Naive B cell (primary cell): ENCODE data around the gene NDUFV2. TPM values are rescaled to one million over a fixed set of nuclear protein-coding genes. Genes with fewer than 3 reads are reported as not detected.

Source experiments
- ATAC-seq, 2 donors: fragments of 150-1000 bp; cut with Tn5 transposase; 2 replicates each; pipeline ENCODE4 v1.10.0; 2021; ENCODE audit warnings: low read depth in 2 of 2, mild to moderate bottlenecking in 2 of 2, moderate library complexity in 2 of 2
- DNase-seq: peaks from one replicate; pipeline ENCODE4 v3.0.0; 2022
- H3K27ac Mint-ChIP-seq, 6 donors: one replicate each; pipeline ENCODE4 v1.8.0; 2020 to 2022; ENCODE audit warnings: mild to moderate bottlenecking in 6 of 6, mixed read lengths in 6 of 6, moderate library complexity in 5 of 6, inconsistent platforms in 2 of 6
- H3K27me3 Mint-ChIP-seq, 3 donors: one replicate each; pipeline ENCODE4 v1.8.0; 2021 to 2022; ENCODE audit warnings: mixed read lengths in 3 of 3, mild to moderate bottlenecking in 1 of 3
- H3K36me3 Mint-ChIP-seq, 2 donors: one replicate each; pipeline ENCODE4 v1.8.0; 2020 to 2022; ENCODE audit warnings: mixed read lengths in 2 of 2, inconsistent platforms in 1 of 2, mild to moderate bottlenecking in 1 of 2
- H3K4me1 Mint-ChIP-seq, 3 donors: one replicate each; pipeline ENCODE4 v1.8.0; 2020 to 2022; ENCODE audit warnings: mixed read lengths in 3 of 3, inconsistent platforms in 1 of 3, mild to moderate bottlenecking in 1 of 3, moderate library complexity in 1 of 3
- H3K4me3 Mint-ChIP-seq, 8 donors: one replicate each; pipeline ENCODE4 v1.8.0; 2020 to 2022; ENCODE audit warnings: mild to moderate bottlenecking in 8 of 8, mixed read lengths in 8 of 8, moderate library complexity in 8 of 8, inconsistent platforms in 2 of 8
- H3K9me3 Mint-ChIP-seq, 7 donors: one replicate each; pipeline ENCODE4 v1.8.0; 2020 to 2022; ENCODE audit warnings: mixed read lengths in 7 of 7, mild to moderate bottlenecking in 5 of 7, inconsistent platforms in 2 of 7, moderate library complexity in 1 of 7
- polyA plus RNA-seq, 6 donors: library from polyadenylated mRNA; unstranded; fragments of 300-500 nt; fragmentation: Illumina TruSeq; gene quantifications; one replicate each; pipeline ENCODE4 v1.2.3, GENCODE V29; 2021; ENCODE audit warnings: low read depth in 6 of 6

Gene NDUFV2
- polyA plus RNA-seq = 100 to 1,000 TPM; 109 to 199 (median 154) TPM

DNA sequence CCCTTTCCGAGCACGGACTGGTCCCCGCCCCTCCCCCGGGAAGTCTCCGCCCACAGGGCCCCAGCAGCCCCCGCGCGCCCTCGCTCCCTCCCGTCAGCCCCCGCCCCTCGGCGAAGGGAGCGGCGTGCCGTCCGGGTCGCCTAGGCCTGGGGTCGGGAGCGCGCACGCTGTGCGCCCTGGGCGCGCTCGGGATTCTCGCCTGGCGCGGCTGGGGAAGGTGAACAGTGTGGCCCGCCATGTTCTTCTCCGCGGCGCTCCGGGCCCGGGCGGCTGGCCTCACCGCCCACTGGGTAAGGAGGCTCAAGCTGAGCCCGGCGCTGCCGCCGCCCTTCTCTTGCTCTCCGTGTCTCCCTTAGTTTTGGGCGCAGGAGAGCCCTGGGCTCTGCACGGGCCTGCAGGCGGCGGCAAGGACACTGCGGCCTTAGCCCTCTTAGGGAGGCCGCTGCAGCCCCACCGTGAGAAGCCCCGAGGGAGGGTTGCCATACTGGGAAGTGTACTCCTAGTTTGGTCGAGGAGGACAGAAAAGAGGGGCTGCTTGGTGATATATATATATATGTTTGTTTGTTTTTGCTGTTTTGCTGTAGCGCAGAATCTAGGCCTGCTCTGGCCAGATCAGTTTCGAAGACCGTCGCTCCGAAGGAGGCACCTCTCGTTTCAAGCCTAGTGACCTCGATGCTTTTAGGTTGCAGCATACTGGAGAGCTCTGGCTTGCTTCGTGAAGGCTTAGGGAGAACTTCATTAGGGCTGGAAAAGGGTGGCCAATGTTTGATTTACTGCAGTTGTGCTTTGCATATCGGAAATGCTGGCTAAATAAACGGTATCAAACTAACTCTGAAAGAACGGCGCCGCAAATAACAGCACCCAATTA lies at the start of gene NDUFV2:
NDUFV2 (plus strand) TSS at position 192 of the 868 bp plus-strand sequence; CDS start at position 237, 45 bp downstream.
- H3K9me3 Mint-ChIP-seq = no peaks in the 10 kb centered on the region
- DNase-seq (peak; percentile 98), ATAC-seq (peak; percentile 86 to 88)
- no peaks in the 10 kb centered on the region for H3K27me3 Mint-ChIP-seq
- H3K36me3 Mint-ChIP-seq = no peaks in the 10 kb centered on the region
- H3K27ac Mint-ChIP-seq = peak within 1 kb of the TSS; percentile 88 to 97 (median 94)
- peak within 1 kb of the TSS; percentile 93 to 98 (median 96) for H3K4me3 Mint-ChIP-seq
- peaks cover 55 to 59% (median 57%) of the 10 kb centered on the region in 3 donors for H3K4me1 Mint-ChIP-seq

GRCh38 chr18:9053814-9054213 lies 48.7 kb upstream of the NDUFV2 start:
- Mint-ChIP-seq H3K27me3 (no peaks in the 10 kb centered on the region), H3K36me3 (peaks cover 4 to 16% of the 10 kb centered on the region in 2 donors)

GRCh38 chr18:9055185-9055584 lies 47.3 kb upstream of the NDUFV2 start:
- DNase-seq (no peak), ATAC-seq (no peak)
- peaks cover 0 to 27% (median 16%) of the 10 kb centered on the region in 7 donors for H3K9me3 Mint-ChIP-seq
- H3K27ac Mint-ChIP-seq = no peak overlapping the region
- H3K36me3 Mint-ChIP-seq = peaks cover 3 to 11% of the 10 kb centered on the region in 2 donors
- no peak overlapping the region for H3K4me3 Mint-ChIP-seq
- H3K27me3 Mint-ChIP-seq = no peaks in the 10 kb centered on the region
- H3K4me1 Mint-ChIP-seq = peaks cover 0 to 3% (median 0%) of the 10 kb centered on the region in 3 donors

More at GRCh38 chr18:9053814-9054213, 48.7 kb upstream of the NDUFV2 start:
- Mint-ChIP-seq H3K4me1 (peaks cover 0 to 3% (median 0%) of the 10 kb centered on the region in 3 donors), H3K9me3 (peaks cover 0 to 33% (median 22%) of the 10 kb centered on the region in 7 donors), H3K4me3 (no peak overlapping the region), H3K27ac (no peak overlapping the region)
- ATAC-seq (no peak), DNase-seq (no peak)

DNA sequence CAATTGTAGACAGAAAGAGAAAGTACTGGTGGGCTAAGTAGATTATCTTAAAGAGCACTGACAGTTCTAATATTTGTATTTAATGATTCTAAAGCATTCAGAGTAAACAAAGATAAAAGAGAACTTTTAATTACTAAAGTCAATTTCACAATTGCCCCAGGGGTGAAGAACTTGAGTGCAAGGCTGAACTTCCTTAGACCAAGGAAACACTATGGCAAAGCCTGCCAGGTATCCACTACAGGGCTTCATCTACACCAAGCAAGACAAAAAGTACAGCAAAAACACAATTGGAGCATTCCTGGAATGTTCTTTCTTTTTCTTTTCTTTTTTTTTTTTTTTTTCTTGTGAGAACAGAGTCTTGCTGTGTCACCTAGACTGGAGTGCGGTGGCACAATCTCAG lies 46.9 kb upstream of the NDUFV2 start:
- ATAC-seq = no peak
- Mint-ChIP-seq H3K4me3 (no peak overlapping the region), H3K27ac (no peak overlapping the region), H3K9me3 (peaks cover 0 to 22% (median 11%) of the 10 kb centered on the region in 7 donors), H3K27me3 (no peaks in the 10 kb centered on the region), H3K4me1 (peaks cover 0 to 3% (median 0%) of the 10 kb centered on the region in 3 donors), H3K36me3 (peaks cover 0 to 7% of the 10 kb centered on the region in 2 donors)
- no peak for DNase-seq

DNA sequence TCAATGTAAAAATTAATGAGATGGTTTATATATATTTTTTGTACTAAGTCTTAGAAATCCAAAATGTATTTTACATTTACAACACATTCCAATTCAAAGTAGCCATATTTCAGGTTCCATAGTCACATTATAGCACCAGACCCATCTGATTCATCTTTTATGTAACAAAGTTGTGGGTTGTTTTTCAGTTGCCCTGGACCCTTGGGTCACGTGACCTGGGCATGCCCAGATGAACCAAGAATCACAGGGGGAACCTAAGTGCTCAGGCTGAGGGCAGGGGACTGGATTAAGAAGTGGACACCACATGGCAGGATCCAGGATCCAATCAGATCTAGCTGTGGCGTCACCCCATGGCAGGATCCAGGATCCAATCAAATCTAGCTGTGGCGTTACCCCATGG lies 44.9 kb upstream of the NDUFV2 start:
- no peak overlapping the region for H3K4me3 Mint-ChIP-seq
- H3K36me3 Mint-ChIP-seq = no peaks in the 10 kb centered on the region
- H3K9me3 Mint-ChIP-seq = peaks cover 0 to 9% (median 0%) of the 10 kb centered on the region in 7 donors
- no peak overlapping the region for H3K27ac Mint-ChIP-seq
- DNase-seq (no peak), ATAC-seq (no peak)
- H3K4me1 Mint-ChIP-seq = peaks cover 12 to 21% (median 19%) of the 10 kb centered on the region in 3 donors
- H3K27me3 Mint-ChIP-seq = no peaks in the 10 kb centered on the region

GRCh38 chr18:9058406-9058805 lies 44.1 kb upstream of the NDUFV2 start:
- Mint-ChIP-seq H3K27ac (no peak overlapping the region), H3K4me1 (peaks cover 15 to 28% (median 27%) of the 10 kb centered on the region in 3 donors), H3K36me3 (no peaks in the 10 kb centered on the region), H3K4me3 (no peak overlapping the region), H3K9me3 (peaks cover 0 to 2% (median 0%) of the 10 kb centered on the region in 7 donors), H3K27me3 (no peaks in the 10 kb centered on the region)
- no peak for ATAC-seq
- DNase-seq = no peak

DNA sequence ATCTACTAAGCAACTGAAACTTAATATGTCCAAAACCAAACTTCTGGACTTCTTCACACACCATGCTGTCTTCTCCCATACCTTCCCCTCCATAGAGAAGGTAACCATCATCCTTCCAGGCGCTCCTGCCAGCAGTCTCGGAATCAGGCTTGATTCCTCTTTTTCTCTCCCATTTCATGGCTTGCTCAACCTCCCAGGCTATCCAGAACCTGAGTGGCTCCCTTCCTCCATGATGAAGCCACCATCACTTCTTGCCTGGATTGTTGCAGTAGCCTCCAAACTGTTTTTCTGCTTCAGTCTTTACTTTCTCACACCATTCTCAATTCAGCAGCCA lies 40.1 kb upstream of the NDUFV2 start:
- ATAC-seq (no peak), DNase-seq (no peak)
- Mint-ChIP-seq H3K27ac (peak overlapping the region in 4 of 6 donors; percentile 6 to 90 (median 60)), H3K4me3 (peak overlapping the region in 7 of 8 donors; percentile 46 to 83 (median 67)), H3K27me3 (no peaks in the 10 kb centered on the region), H3K4me1 (peaks cover 31 to 47% (median 42%) of the 10 kb centered on the region in 3 donors), H3K9me3 (no peaks in the 10 kb centered on the region), H3K36me3 (no peaks in the 10 kb centered on the region)

DNA sequence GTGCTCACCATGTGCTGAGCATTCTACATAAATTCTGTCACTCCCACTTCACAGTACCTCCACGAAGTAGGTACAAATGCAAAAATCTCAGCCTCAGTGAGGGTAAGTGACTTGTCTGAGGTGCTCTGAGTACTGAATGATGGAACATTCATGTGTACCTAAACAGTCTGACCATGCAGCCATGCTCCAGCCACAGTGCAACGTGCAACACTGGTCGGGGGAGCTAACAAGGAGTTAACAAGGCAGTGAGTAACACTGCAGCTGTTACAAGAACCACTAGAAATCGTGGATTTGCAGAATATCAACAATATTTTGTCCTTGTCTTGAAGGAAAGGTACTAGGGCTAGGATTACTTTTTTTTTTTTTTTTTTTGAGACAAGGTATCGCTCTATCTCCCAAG lies 36.6 kb upstream of the NDUFV2 start:
- no peak overlapping the region for H3K4me3 Mint-ChIP-seq
- H3K4me1 Mint-ChIP-seq = peaks cover 41 to 75% (median 60%) of the 10 kb centered on the region in 3 donors
- H3K36me3 Mint-ChIP-seq = no peaks in the 10 kb centered on the region
- no peaks in the 10 kb centered on the region for H3K9me3 Mint-ChIP-seq
- no peaks in the 10 kb centered on the region for H3K27me3 Mint-ChIP-seq
- ATAC-seq (no peak), DNase-seq (no peak)
- H3K27ac Mint-ChIP-seq = peak overlapping the region in 1 of 6 donors; percentile 56

- Mint-ChIP-seq H3K36me3 (no peaks in the 10 kb centered on the region), H3K9me3 (no peaks in the 10 kb centered on the region), H3K27ac (no peak overlapping the region), H3K4me3 (peak overlapping the region in 1 of 8 donors; percentile 22), H3K27me3 (no peaks in the 10 kb centered on the region), H3K4me1 (peaks cover 39 to 70% (median 55%) of the 10 kb centered on the region in 3 donors)
- ATAC-seq (no peak), DNase-seq (no peak)
These were observed 36.1 kb upstream of the NDUFV2 start for GRCh38 chr18:9066358-9066757.

DNA sequence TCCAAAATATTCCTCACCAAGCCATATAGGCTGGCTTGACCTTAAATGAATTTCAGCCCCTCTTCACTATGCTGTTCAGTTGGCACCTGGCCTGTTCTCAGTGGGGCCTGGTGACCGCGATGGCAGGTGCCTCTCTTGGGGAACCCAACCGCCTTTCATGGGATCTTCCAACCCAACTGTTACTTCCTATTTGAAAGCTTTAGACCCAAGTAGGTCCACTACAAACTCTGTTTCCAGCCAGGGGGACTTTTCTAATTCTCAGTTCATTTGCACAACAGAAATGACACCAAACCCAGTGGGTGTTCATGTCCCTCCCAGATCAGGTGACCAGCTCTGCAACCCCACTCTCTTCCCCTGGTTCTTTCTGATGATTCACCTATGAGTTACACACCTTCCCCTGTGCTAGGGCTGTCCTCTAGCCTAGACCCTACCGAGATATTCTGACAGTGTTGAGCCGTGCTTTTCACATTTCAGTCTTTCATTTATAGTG lies 35.6 kb upstream of the NDUFV2 start:
- Mint-ChIP-seq H3K9me3 (no peaks in the 10 kb centered on the region), H3K27ac (peak overlapping the region in 4 of 6 donors; percentile 2 to 73 (median 24)), H3K4me1 (peaks cover 37 to 65% (median 50%) of the 10 kb centered on the region in 3 donors), H3K36me3 (no peaks in the 10 kb centered on the region), H3K4me3 (peak overlapping the region in 3 of 8 donors; percentile 8 to 45 (median 22)), H3K27me3 (no peaks in the 10 kb centered on the region)
- ATAC-seq (no peak), DNase-seq (no peak)

DNA sequence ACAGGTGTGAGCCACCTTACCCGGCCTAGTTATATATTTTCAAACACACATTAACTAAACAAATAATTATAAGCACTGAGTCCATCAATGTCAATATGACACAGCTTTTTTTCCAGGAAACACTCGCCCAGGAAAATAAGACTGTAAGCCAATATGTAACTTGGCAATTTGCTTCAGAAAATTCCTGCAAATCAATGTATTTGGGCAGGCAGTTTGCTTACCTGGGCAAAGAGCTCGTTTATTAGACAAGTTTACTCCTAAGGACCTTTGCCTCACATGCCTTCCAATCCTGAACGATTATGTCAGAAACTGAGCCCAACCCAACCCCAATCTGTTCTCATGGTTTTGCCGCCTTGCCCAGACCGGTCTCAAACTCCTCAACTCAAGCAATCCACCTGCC lies 34.7 kb upstream of the NDUFV2 start:
- H3K36me3 Mint-ChIP-seq = no peaks in the 10 kb centered on the region
- ATAC-seq (no peak), DNase-seq (no peak)
- peaks cover 28 to 56% (median 40%) of the 10 kb centered on the region in 3 donors for H3K4me1 Mint-ChIP-seq
- H3K27ac Mint-ChIP-seq = peak overlapping the region in 1 of 6 donors; percentile 24
- no peaks in the 10 kb centered on the region for H3K9me3 Mint-ChIP-seq
- H3K27me3 Mint-ChIP-seq = no peaks in the 10 kb centered on the region
- H3K4me3 Mint-ChIP-seq = no peak overlapping the region

GRCh38 chr18:9068346-9068745 lies 34.2 kb upstream of the NDUFV2 start:
- H3K4me1 Mint-ChIP-seq = peaks cover 27 to 50% (median 35%) of the 10 kb centered on the region in 3 donors
- H3K27ac Mint-ChIP-seq = peak overlapping the region in 4 of 6 donors; percentile 24 to 66 (median 41)
- no peak for DNase-seq
- ATAC-seq = no peak
- no peaks in the 10 kb centered on the region for H3K9me3 Mint-ChIP-seq
- H3K36me3 Mint-ChIP-seq = no peaks in the 10 kb centered on the region
- H3K27me3 Mint-ChIP-seq = no peaks in the 10 kb centered on the region
- H3K4me3 Mint-ChIP-seq = no peak overlapping the region

DNA sequence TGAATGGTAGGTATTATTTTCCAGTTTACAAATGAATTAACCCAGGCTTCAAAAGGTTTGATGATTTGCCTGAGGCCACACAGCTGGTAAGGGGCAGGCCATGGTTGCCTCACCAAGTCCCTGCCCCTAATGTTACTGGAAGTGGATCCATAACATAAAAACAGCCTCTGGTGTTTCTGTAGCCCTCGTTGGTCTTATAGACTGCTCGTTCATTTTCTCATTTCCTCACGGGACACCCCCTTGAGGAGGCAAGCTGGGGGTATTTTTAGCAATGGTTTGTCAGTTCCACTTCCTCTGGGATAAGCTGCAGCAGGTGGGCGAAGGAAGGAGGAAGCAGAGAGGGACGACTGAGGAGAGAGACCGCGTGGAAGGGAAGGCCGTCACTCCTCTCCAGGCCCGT lies 32.9 kb upstream of the NDUFV2 start:
- H3K9me3 Mint-ChIP-seq = no peaks in the 10 kb centered on the region
- H3K36me3 Mint-ChIP-seq = no peaks in the 10 kb centered on the region
- ATAC-seq (peak; percentile 50 to 68), DNase-seq (no peak)
- no peaks in the 10 kb centered on the region for H3K27me3 Mint-ChIP-seq
- H3K4me3 Mint-ChIP-seq = peak overlapping the region in 7 of 8 donors; percentile 2 to 69 (median 67)
- H3K27ac Mint-ChIP-seq = peak overlapping the region; percentile 31 to 92 (median 83)
- H3K4me1 Mint-ChIP-seq = peaks cover 22 to 52% (median 32%) of the 10 kb centered on the region in 3 donors
